Upper lobe of left lung (tissue), 6 donors: Measurements from ENCODE around the gene GLT6D1. TPM values are rescaled to one million over a fixed set of nuclear protein-coding genes. Genes with fewer than 3 reads are reported as not detected.
"Not testable (repeated sequence)": the region's sequence is repeated elsewhere in the genome, so short reads cannot be mapped to it uniquely, and the experiment has no call there.

ENCODE experiments used
- ATAC-seq, 2 donors: fragments of 200-7000 bp; cut with Tn5 transposase; one replicate each; pipeline ENCODE4 v1.9.1; 2022; ENCODE audit warnings: mild to moderate bottlenecking in 2 of 2, moderate library complexity in 2 of 2; ENCODE audit not compliant: low FRiP score in 2 of 2
- DNase-seq, 2 donors: peaks; one replicate each; pipeline ENCODE4 v3.0.0-alpha.2; 2019 to 2020
- H3K27ac ChIP-seq, 4 donors: fragments of 200-600 bp; sonication (generic); one replicate each; pipeline ENCODE4 v1.5.1; 2016 to 2019
- H3K27me3 ChIP-seq, 4 donors: fragments of 200-600 bp; sonication (generic); one replicate each; pipeline ENCODE4 v1.5.1; 2017 to 2019
- H3K36me3 ChIP-seq, 4 donors: fragments of 200-600 bp; sonication (generic); one replicate each; pipeline ENCODE4 v1.5.1; 2016 to 2019
- H3K4me1 ChIP-seq, 4 donors: fragments of 200-600 bp; sonication (generic); one replicate each; pipeline ENCODE4 v1.5.1; 2018 to 2019
- H3K4me3 ChIP-seq, 4 donors: fragments of 200-600 bp; sonication (generic); one replicate each; pipeline ENCODE4 v1.5.1; 2017 to 2019; ENCODE audit warnings: mild to moderate bottlenecking in 2 of 4, moderate library complexity in 1 of 4
- H3K9me3 ChIP-seq, 4 donors: fragments of 200-600 bp; sonication (generic); one replicate each; pipeline ENCODE4 v1.5.1; 2018 to 2019
- EP300 ChIP-seq, 4 donors: sonication (generic); formaldehyde crosslinking; IDR thresholded peaks; one replicate each; pipeline ENCODE4 v1.5.1; 2017; ENCODE audit warnings: antibody characterized with exemption in 4 of 4, control low read depth in 2 of 4
- POLR2A ChIP-seq, 4 donors: fragments of 450-650 bp; IDR thresholded peaks; one replicate each; pipeline ENCODE4 v1.5.1; 2016 to 2017; ENCODE audit warnings: antibody characterized with exemption in 4 of 4, mild to moderate bottlenecking in 2 of 4
- POLR2AphosphoS5 ChIP-seq, 2 donors: sonication (generic); formaldehyde crosslinking; IDR thresholded peaks; one replicate each; pipeline ENCODE4 v1.5.1; 2017; ENCODE audit warnings: antibody characterized with exemption in 2 of 2
- WGBS, 2 donors: methylation state at CpG; one replicate each; pipeline ENCODE4 v1.1.5; 2017 to 2018; 5-methylcytosine and 5-hydroxymethylcytosine counted together
- total RNA-seq, 6 donors: library from RNA; depleted of rRNA in 4 of 6; stranded (reverse); fragments of >200 nt in 4 of 6; gene quantifications; one replicate each; pipeline versions ENCODE4 v1.1.0 to v1.2.1, GENCODE V29; 2016 to 2021
- TF ChIP-seq, protein P1 (sequence below), 6 experiments: fragments of 450-650 bp in 4 of 6; fragments of 200-600 bp in 2 of 6; sonication (generic) in 2 of 6; IDR thresholded peaks; one replicate each; pipeline ENCODE4 v1.5.1; 2016 to 2019; ENCODE audit warnings: antibody characterized with exemption in 6 of 6
- donor health status: DM: no; HTN: no; CAD: no; lungs with moderate emphysema.
- donor health status: DM: no; HTN: yes; CAD: no; lungs with severe emphysema.

Gene GLT6D1
- total RNA-seq, 6 donors from 2014 or later = not detected

DNA sequence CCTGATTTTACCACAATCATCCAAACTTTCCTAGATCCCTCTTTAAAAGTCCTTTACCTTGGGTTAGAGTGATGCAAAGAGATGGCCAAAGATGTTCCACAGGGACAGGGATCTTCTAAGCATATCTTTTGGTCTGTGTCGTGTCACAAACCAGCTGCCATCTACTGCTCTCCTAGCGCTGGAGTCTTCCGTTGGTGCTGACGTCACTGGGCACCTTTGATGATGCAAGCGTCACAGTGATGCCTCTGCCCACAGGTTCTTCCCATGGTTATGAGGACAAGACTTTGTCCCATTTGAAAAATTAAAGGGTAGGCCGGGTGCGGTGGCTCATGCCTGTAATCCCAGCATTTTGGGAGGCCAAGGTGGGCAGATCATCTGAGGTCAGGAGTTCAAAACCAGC is 1.7 kb upstream of the GLT6D1 start:
- Histone ChIP-seq H3K36me3 (no peaks in the 10 kb centered on the region), H3K9me3 (peaks cover 7 to 22% (median 12%) of the 10 kb centered on the region in 4 donors), H3K27ac (no peak overlapping the region), H3K4me3 (no peak overlapping the region), H3K4me1 (no peaks in the 10 kb centered on the region), H3K27me3 (no peaks in the 10 kb centered on the region)
- ATAC-seq (no peak), DNase-seq (no peak)
- TF ChIP-seq EP300 (IDR thresholded peaks at IDR 0.05) (no peak), POLR2AphosphoS5 (IDR thresholded peaks at IDR 0.05) (no peak), POLR2A (IDR thresholded peaks at IDR 0.05) (no peak)
- TF ChIP-seq, protein P1, sequence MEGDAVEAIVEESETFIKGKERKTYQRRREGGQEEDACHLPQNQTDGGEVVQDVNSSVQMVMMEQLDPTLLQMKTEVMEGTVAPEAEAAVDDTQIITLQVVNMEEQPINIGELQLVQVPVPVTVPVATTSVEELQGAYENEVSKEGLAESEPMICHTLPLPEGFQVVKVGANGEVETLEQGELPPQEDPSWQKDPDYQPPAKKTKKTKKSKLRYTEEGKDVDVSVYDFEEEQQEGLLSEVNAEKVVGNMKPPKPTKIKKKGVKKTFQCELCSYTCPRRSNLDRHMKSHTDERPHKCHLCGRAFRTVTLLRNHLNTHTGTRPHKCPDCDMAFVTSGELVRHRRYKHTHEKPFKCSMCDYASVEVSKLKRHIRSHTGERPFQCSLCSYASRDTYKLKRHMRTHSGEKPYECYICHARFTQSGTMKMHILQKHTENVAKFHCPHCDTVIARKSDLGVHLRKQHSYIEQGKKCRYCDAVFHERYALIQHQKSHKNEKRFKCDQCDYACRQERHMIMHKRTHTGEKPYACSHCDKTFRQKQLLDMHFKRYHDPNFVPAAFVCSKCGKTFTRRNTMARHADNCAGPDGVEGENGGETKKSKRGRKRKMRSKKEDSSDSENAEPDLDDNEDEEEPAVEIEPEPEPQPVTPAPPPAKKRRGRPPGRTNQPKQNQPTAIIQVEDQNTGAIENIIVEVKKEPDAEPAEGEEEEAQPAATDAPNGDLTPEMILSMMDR (IDR thresholded peaks at IDR 0.05) = no peak
- WGBS, 2 donors = 94 to 100% methylated on average over 2 to 7 of the region's 7 CpGs

DNA sequence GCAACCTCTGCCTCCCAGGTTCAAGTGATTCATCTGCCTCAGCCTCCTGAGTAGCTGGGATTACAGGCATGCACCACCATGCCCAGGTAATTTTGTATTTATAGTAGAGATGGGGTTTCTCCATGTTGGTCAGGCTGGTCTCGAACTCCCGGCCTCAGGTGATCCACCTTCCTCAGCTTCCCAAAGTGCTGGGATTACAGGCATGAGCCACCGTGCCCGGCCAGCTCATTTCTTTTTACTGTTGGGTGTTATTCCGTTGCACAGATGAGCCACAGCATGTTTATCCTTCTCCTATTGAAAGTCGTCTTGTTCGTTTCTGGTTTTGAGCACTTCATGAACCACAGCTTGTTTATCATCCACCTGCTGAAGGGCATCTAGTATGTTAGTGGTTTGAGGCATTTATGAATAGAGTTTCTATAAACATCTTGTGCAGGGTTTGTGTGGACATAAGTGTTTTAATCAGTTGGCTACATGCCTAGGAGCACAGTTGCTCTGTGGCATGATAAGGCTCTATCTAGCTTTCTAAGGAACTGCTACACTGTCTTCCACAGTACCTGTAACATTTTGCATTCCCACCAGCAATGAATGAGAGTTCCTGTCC is 2.3 kb downstream of the GLT6D1 start:
- not testable (repeated sequence) for H3K27ac ChIP-seq, H3K4me1 ChIP-seq, H3K27me3 ChIP-seq, ATAC-seq, H3K36me3 ChIP-seq, H3K9me3 ChIP-seq, H3K4me3 ChIP-seq, DNase-seq
- 75 to 76% methylated on average over 7 of the region's 7 CpGs for WGBS, 2 donors

DNA sequence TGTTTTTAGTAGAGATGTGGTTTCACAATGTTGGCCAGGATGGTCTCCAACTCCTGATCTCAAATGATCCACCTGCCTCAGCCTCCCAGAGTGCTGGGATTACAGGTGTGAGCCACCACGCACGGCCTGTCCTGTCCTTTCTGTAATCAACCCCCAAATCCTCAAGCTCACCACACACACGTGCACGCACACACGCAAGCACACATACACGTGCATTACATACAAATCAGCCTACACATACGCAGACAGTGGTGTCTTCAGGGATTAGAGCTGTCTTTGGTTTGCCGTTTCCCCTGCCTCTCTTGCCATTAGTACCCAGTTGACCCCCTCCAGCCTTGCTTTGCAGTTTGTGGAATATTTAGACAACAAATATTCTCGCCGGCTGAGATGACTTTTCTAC is 6.5 kb downstream of the GLT6D1 start:
- H3K4me1 ChIP-seq = no peaks in the 10 kb centered on the region
- ATAC-seq (no peak), DNase-seq (no peak)
- no peak overlapping the region for H3K4me3 ChIP-seq
- H3K36me3 ChIP-seq = no peaks in the 10 kb centered on the region
- TF ChIP-seq EP300 (IDR thresholded peaks at IDR 0.05) (no peak), POLR2AphosphoS5 (IDR thresholded peaks at IDR 0.05) (no peak), POLR2A (IDR thresholded peaks at IDR 0.05) (no peak)
- TF ChIP-seq, protein P1 (IDR thresholded peaks at IDR 0.05) = no peak
- H3K27me3 ChIP-seq = no peaks in the 10 kb centered on the region
- peaks cover 3 to 9% (median 7%) of the 10 kb centered on the region in 4 donors for H3K9me3 ChIP-seq
- H3K27ac ChIP-seq = no peak overlapping the region
- 87 to 89% methylated on average over 10 of the region's 10 CpGs for WGBS, 2 donors

DNA sequence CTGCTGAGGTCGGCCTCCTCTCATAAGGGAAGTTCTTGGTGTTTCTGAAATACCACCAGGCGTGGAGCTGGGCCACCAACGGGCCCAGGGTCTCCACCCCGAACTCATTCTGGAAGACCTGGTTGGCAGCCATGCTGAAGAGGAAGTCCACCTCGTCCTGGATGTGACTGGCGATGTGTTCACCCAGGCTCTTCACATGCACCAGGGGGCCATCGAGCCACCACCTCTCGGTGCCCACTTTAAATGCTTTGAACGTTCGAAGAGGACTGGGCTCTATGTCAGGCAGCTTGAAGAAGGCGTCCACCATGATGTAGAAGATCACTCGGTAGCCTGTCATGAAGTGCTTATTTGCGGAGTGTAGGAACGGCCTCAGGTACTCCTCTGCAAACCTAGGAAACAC is 15.1 kb downstream of the GLT6D1 start:
- no peak for TF ChIP-seq EP300 (IDR thresholded peaks at IDR 0.05)
- no peak for TF ChIP-seq POLR2A (IDR thresholded peaks at IDR 0.05)
- TF ChIP-seq POLR2AphosphoS5 (IDR thresholded peaks at IDR 0.05) = no peak
- TF ChIP-seq, protein P1 (IDR thresholded peaks at IDR 0.05) = no peak
- 92 to 93% methylated on average over 8 to 14 of the region's 14 CpGs for WGBS, 2 donors
- no peaks in the 10 kb centered on the region for H3K36me3 ChIP-seq
- ATAC-seq (no peak), DNase-seq (no peak)
- H3K9me3 ChIP-seq = peaks cover 5 to 15% (median 11%) of the 10 kb centered on the region in 4 donors
- H3K4me3 ChIP-seq = no peak overlapping the region
- H3K27ac ChIP-seq = no peak overlapping the region
- no peaks in the 10 kb centered on the region for H3K4me1 ChIP-seq
- H3K27me3 ChIP-seq = no peaks in the 10 kb centered on the region

DNA sequence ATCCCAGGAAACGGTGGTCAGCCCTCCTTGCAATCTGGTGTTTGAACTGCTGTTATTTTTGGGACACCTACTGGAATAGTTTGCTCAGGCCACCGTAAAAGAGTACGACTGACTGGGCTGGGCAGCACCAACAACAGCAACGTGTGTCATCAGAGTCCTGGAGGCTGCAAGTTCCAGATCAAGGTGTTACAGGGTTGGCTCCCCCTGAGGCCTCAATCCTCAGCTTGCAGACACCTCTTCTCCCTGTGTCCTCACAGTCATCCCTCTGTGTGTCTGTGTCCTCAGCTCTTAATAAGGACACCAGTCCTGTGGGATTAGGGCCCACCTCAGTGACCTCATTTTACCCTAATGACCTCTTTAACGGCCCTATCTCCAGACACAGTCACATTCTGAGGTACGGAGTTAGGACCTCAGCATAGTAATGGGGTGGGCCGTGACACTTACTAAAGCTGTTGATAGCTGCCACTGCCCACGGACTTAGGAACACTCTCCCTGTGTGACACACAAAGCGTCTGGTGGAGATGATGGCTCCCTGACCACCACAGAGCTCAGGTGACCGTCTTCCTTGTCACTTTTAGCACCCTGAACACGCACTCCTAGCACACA is 16.8 kb downstream of the GLT6D1 start:
- Histone ChIP-seq H3K27ac (no peak overlapping the region), H3K9me3 (peaks cover 0 to 4% (median 2%) of the 10 kb centered on the region in 4 donors), H3K36me3 (no peaks in the 10 kb centered on the region), H3K27me3 (no peaks in the 10 kb centered on the region), H3K4me1 (no peaks in the 10 kb centered on the region), H3K4me3 (no peak overlapping the region)
- no peak for TF ChIP-seq EP300 (IDR thresholded peaks at IDR 0.05)
- TF ChIP-seq POLR2AphosphoS5 (IDR thresholded peaks at IDR 0.05) = no peak
- TF ChIP-seq POLR2A (IDR thresholded peaks at IDR 0.05) = no peak
- TF ChIP-seq, protein P1 (IDR thresholded peaks at IDR 0.05) = no peak
- ATAC-seq (no peak), DNase-seq (no peak)
- WGBS, 2 donors = 64 to 69% methylated on average over 8 to 11 of the region's 11 CpGs
